Thyroid gland (tissue), 4 donors: ENCODE data around the gene OR56B1.

Experiments used
- CTCF ChIP-seq, 6 experiments: fragments of 200-600 bp in 3 of 6; fragments of 450-650 bp in 3 of 6; sonication (generic) in 3 of 6; IDR thresholded peaks; one replicate each; pipeline ENCODE4 v1.5.1; 2016 to 2019; ENCODE audit warnings: antibody characterized with exemption in 6 of 6, mild to moderate bottlenecking in 2 of 6, inconsistent platforms in 1 of 6, moderate library complexity in 1 of 6
- POLR2A ChIP-seq, 2 donors: fragments of 450-650 bp; IDR thresholded peaks; one replicate each; pipeline ENCODE4 v1.6.1; 2017; ENCODE audit warnings: antibody characterized with exemption in 2 of 2, mild to moderate bottlenecking in 2 of 2, moderate library complexity in 1 of 2

DNA sequence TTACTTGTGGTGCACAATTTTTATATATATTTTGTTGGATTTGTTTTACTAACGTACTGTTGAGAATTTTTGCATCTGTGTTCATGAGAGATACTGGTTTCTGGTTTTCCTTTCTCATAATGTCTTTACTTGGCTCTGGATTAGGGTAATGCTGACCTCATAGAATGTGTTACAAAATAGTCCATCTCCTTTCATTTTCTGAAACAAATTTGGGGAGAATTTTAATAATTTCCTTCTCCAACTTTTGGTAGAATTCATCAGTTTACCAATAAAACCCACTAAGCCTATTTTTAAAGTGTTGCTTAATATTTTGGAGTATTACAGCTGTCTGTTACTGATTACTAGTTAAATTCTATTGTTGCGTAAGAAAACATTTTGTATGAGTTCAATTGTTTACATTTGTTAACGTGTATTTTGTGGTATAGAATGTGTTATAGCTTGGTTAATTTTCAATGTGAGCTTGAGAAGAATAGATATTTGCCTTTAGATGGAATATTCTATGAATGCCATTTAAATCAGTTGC, 35.1 kb upstream of the OR56B1 start:
- TF ChIP-seq CTCF (IDR thresholded peaks at IDR 0.05) (no peak), POLR2A (IDR thresholded peaks at IDR 0.05) (no peak)
